SU-DHL-6 (cell line): Measurements from ENCODE around the gene OR2T8.

ENCODE experiments used
- H2AFZ ChIP-seq: fragments of 200-600 bp; sonication (generic); 2 replicates; pipeline ENCODE4 v1.6.1; 2014; ENCODE audit warnings: low read depth, mild to moderate bottlenecking, moderate library complexity, mixed read lengths, antibody characterized with exemption, low read length; ENCODE audit not compliant: severe bottlenecking
- H3F3A ChIP-seq: fragments of 200-600 bp; shearing (Covaris generic); 2 replicates; pipeline ENCODE4 v1.6.0; 2016; ENCODE audit warnings: antibody characterized with exemption, mild to moderate bottlenecking; ENCODE audit not compliant: insufficient read depth
- H3K27ac ChIP-seq: fragments of 200-600 bp; sonication (generic); 2 replicates; pipeline ENCODE4 v1.5.1; 2016; ENCODE audit warnings: low read depth, mild to moderate bottlenecking, low read length, moderate library complexity, mixed read lengths
- H3K27me3 ChIP-seq: fragments of 200-600 bp; sonication (generic), shearing (Covaris generic); 2 replicates; pipeline ENCODE4 v1.6.0; 2014; ENCODE audit warnings: mild to moderate bottlenecking, low read length
- H3K36me3 ChIP-seq: fragments of 200-600 bp; sonication (generic); 2 replicates; pipeline ENCODE4 v1.6.1; 2014; ENCODE audit warnings: mild to moderate bottlenecking, low read length, mixed read lengths
- H3K4me2 ChIP-seq: fragments of 300-600, 200-600 bp; shearing (Covaris generic), sonication (generic); 2 replicates; pipeline ENCODE4 v1.6.0; 2014; ENCODE audit warnings: low read length, low read depth, mild to moderate bottlenecking; ENCODE audit not compliant: poor library complexity, severe bottlenecking
- H3K4me3 ChIP-seq: fragments of 200-600 bp; sonication (generic); 2 replicates; pipeline ENCODE4 v1.5.1; 2014; ENCODE audit warnings: antibody characterized with exemption, low read length, mild to moderate bottlenecking, mixed read lengths; ENCODE audit not compliant: insufficient read depth, poor library complexity, severe bottlenecking
- H3K79me2 ChIP-seq: fragments of 200-600 bp; sonication (generic); 2 replicates; pipeline ENCODE4 v1.6.1; 2014; ENCODE audit warnings: mild to moderate bottlenecking, low read length, moderate library complexity; ENCODE audit not compliant: insufficient read depth
- H3K9ac ChIP-seq: fragments of 200-600 bp; sonication (generic); 2 replicates; pipeline ENCODE4 v1.7.0; 2014; ENCODE audit warnings: mild to moderate bottlenecking, low read length
- H3K9me2 ChIP-seq: fragments of 200-600 bp; sonication (generic); replicated peaks from 2 replicates; pipeline ENCODE4 v1.6.1; 2014; ENCODE audit warnings: low read length; ENCODE audit not compliant: insufficient read depth
- H3K9me3 ChIP-seq: fragments of 200-600 bp; sonication (generic); 2 replicates; pipeline ENCODE4 v1.6.1; 2014; ENCODE audit warnings: low read length, mixed read lengths; ENCODE audit not compliant: insufficient read depth
- H4K20me1 ChIP-seq: fragments of 200-600 bp; sonication (generic); 2 replicates; pipeline ENCODE4 v1.6.1; 2014; ENCODE audit warnings: low read depth, mild to moderate bottlenecking, antibody characterized with exemption, low read length, moderate library complexity, mixed read lengths
- EZH2phosphoT487 ChIP-seq: fragments of 200-600 bp; sonication (generic), shearing (Covaris generic); conservative IDR thresholded peaks from 2 replicates; pipeline ENCODE4 v1.6.1; 2018; ENCODE audit warnings: mild to moderate bottlenecking, antibody characterized with exemption, low read length, moderate library complexity, mixed read lengths
- TF ChIP-seq, protein P1 (sequence below): fragments of 200-600 bp; sonication (generic); IDR thresholded peaks from one replicate; pipeline ENCODE4 v1.5.1; 2017; ENCODE audit warnings: antibody characterized with exemption, mild to moderate bottlenecking, low read length, moderate library complexity; ENCODE audit not compliant: insufficient read depth, poor library complexity, severe bottlenecking

The OR2T8 gene

GRCh38 chr1:247924868-247925267 lies 4.8 kb downstream of the OR2T8 start, which contains the start of gene OR2AJ1:
TSS of gene OR2AJ1 (plus strand) at chr1:247924889. CDS start at chr1:247933769, 8,880 bp downstream.
- Histone ChIP-seq H3K27me3 (no peaks in the 10 kb centered on the region), H3K79me2 (no peaks in the 10 kb centered on the region), H3K4me2 (no peak within 1 kb of the TSS), H3K9me3 (no peaks in the 10 kb centered on the region), H3F3A (no peaks in the 10 kb centered on the region), H3K9me2 (no peaks in the 10 kb centered on the region), H3K4me3 (no peak within 1 kb of the TSS), H2AFZ (no peak within 1 kb of the TSS), H3K9ac (no peak within 1 kb of the TSS), H4K20me1 (no peaks in the 10 kb centered on the region), H3K36me3 (no peaks in the 10 kb centered on the region), H3K27ac (no peak within 1 kb of the TSS)
- TF ChIP-seq, protein P1, sequence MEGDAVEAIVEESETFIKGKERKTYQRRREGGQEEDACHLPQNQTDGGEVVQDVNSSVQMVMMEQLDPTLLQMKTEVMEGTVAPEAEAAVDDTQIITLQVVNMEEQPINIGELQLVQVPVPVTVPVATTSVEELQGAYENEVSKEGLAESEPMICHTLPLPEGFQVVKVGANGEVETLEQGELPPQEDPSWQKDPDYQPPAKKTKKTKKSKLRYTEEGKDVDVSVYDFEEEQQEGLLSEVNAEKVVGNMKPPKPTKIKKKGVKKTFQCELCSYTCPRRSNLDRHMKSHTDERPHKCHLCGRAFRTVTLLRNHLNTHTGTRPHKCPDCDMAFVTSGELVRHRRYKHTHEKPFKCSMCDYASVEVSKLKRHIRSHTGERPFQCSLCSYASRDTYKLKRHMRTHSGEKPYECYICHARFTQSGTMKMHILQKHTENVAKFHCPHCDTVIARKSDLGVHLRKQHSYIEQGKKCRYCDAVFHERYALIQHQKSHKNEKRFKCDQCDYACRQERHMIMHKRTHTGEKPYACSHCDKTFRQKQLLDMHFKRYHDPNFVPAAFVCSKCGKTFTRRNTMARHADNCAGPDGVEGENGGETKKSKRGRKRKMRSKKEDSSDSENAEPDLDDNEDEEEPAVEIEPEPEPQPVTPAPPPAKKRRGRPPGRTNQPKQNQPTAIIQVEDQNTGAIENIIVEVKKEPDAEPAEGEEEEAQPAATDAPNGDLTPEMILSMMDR: no peak
- TF ChIP-seq EZH2phosphoT487: no peak

DNA sequence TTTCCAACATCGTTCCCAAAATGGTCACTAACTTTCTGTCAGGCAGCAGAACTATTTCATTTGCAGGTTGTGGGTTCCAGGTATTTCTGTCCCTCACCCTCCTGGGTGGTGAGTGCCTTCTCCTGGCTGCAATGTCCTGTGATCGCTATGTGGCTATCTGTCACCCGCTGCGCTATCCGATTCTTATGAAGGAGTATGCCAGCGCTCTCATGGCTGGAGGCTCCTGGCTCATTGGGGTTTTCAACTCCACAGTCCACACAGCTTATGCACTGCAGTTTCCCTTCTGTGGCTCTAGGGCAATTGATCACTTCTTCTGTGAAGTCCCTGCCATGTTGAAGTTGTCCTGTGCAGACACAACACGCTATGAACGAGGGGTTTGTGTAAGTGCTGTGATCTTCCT lies 13.9 kb downstream of the OR2T8 start:
- no peak for TF ChIP-seq EZH2phosphoT487
- TF ChIP-seq, protein P1: no peak
- H3K4me3 ChIP-seq: no peak overlapping the region
- no peaks in the 10 kb centered on the region for H3F3A ChIP-seq

DNA sequence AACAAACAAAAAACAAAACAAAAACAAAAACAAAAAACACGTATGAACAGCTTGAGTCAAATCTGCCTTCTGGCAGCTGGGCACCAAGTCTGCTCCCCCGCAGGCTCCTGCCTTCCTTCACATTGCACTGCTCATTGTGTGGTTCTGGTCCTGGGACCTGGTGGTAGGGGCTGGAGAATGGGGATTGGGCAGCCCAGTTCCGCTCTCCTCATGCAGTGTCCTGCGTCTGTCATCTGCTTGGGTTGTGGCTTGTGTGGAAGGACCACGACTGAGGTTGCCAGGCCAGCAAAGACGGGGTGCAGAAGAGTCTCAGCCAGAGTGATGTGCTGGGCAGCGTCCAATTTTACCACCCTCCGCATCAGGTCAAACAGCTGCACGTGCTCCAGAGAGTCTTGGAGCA lies 15.7 kb downstream of the OR2T8 start:
- H4K20me1 ChIP-seq: no peaks in the 10 kb centered on the region
- H3K79me2 ChIP-seq: no peaks in the 10 kb centered on the region
- no peaks in the 10 kb centered on the region for H3K9me2 ChIP-seq
- TF ChIP-seq, protein P1: no peak
- TF ChIP-seq EZH2phosphoT487: no peak
- H2AFZ ChIP-seq: no peak overlapping the region
- no peak overlapping the region for H3K4me2 ChIP-seq
- H3K27me3 ChIP-seq: no peaks in the 10 kb centered on the region
- H3K27ac ChIP-seq: no peak overlapping the region
- H3K36me3 ChIP-seq: no peaks in the 10 kb centered on the region
- H3K9me3 ChIP-seq: no peaks in the 10 kb centered on the region
- H3K4me3 ChIP-seq: no peak overlapping the region
- H3K9ac ChIP-seq: no peak overlapping the region
- no peaks in the 10 kb centered on the region for H3F3A ChIP-seq

More for the DNA sequence above, 13.9 kb downstream of the OR2T8 start:
- Histone ChIP-seq H2AFZ (no peak overlapping the region), H3K4me2 (no peak overlapping the region), H3K27ac (no peak overlapping the region), H3K27me3 (no peaks in the 10 kb centered on the region), H3K9me2 (no peaks in the 10 kb centered on the region), H3K36me3 (no peaks in the 10 kb centered on the region), H3K9ac (no peak overlapping the region), H4K20me1 (no peaks in the 10 kb centered on the region), H3K79me2 (no peaks in the 10 kb centered on the region), H3K9me3 (no peaks in the 10 kb centered on the region)
